ENCODE data around the gene HMCN1. TPM values are rescaled to one million over a fixed set of nuclear protein-coding genes. Genes with fewer than 3 reads are reported as not detected.

The HMCN1 gene
- total and polyA plus RNA-seq, 2 experiments from 2014 or later: 1.6 to 8.7 TPM

- TF ChIP-seq ETS1 (IDR thresholded peaks at IDR 0.05): no peak
- TF ChIP-seq CTCF (conservative IDR thresholded peaks at IDR 0.05; ENCODE audit: low read depth in 2 of 2): no peak
- TF ChIP-seq, protein P1, sequence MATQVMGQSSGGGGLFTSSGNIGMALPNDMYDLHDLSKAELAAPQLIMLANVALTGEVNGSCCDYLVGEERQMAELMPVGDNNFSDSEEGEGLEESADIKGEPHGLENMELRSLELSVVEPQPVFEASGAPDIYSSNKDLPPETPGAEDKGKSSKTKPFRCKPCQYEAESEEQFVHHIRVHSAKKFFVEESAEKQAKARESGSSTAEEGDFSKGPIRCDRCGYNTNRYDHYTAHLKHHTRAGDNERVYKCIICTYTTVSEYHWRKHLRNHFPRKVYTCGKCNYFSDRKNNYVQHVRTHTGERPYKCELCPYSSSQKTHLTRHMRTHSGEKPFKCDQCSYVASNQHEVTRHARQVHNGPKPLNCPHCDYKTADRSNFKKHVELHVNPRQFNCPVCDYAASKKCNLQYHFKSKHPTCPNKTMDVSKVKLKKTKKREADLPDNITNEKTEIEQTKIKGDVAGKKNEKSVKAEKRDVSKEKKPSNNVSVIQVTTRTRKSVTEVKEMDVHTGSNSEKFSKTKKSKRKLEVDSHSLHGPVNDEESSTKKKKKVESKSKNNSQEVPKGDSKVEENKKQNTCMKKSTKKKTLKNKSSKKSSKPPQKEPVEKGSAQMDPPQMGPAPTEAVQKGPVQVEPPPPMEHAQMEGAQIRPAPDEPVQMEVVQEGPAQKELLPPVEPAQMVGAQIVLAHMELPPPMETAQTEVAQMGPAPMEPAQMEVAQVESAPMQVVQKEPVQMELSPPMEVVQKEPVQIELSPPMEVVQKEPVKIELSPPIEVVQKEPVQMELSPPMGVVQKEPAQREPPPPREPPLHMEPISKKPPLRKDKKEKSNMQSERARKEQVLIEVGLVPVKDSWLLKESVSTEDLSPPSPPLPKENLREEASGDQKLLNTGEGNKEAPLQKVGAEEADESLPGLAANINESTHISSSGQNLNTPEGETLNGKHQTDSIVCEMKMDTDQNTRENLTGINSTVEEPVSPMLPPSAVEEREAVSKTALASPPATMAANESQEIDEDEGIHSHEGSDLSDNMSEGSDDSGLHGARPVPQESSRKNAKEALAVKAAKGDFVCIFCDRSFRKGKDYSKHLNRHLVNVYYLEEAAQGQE (IDR thresholded peaks at IDR 0.05; ENCODE audit: unreplicated experiment): no peak
- TF ChIP-seq ZNF114 (CRISPR knock-in tag; IDR thresholded peaks at IDR 0.05): no peak
- no peak for TF ChIP-seq NANOG (IDR thresholded peaks at IDR 0.05; ENCODE audit: borderline replicate concordance)
- no peak for TF ChIP-seq JUNB (IDR thresholded peaks at IDR 0.05; ENCODE audit: unreplicated experiment)
- TF ChIP-seq ZNF331 (CRISPR knock-in tag; IDR thresholded peaks at IDR 0.05; ENCODE audit: low read depth): no peak
- no peak for TF ChIP-seq EZH2phosphoT487 (IDR thresholded peaks at IDR 0.05; ENCODE audit: unreplicated experiment)
- no peak for TF ChIP-seq POLR2AphosphoS5 (IDR thresholded peaks at IDR 0.05; ENCODE audit: low read depth)
- TF ChIP-seq, protein P2, sequence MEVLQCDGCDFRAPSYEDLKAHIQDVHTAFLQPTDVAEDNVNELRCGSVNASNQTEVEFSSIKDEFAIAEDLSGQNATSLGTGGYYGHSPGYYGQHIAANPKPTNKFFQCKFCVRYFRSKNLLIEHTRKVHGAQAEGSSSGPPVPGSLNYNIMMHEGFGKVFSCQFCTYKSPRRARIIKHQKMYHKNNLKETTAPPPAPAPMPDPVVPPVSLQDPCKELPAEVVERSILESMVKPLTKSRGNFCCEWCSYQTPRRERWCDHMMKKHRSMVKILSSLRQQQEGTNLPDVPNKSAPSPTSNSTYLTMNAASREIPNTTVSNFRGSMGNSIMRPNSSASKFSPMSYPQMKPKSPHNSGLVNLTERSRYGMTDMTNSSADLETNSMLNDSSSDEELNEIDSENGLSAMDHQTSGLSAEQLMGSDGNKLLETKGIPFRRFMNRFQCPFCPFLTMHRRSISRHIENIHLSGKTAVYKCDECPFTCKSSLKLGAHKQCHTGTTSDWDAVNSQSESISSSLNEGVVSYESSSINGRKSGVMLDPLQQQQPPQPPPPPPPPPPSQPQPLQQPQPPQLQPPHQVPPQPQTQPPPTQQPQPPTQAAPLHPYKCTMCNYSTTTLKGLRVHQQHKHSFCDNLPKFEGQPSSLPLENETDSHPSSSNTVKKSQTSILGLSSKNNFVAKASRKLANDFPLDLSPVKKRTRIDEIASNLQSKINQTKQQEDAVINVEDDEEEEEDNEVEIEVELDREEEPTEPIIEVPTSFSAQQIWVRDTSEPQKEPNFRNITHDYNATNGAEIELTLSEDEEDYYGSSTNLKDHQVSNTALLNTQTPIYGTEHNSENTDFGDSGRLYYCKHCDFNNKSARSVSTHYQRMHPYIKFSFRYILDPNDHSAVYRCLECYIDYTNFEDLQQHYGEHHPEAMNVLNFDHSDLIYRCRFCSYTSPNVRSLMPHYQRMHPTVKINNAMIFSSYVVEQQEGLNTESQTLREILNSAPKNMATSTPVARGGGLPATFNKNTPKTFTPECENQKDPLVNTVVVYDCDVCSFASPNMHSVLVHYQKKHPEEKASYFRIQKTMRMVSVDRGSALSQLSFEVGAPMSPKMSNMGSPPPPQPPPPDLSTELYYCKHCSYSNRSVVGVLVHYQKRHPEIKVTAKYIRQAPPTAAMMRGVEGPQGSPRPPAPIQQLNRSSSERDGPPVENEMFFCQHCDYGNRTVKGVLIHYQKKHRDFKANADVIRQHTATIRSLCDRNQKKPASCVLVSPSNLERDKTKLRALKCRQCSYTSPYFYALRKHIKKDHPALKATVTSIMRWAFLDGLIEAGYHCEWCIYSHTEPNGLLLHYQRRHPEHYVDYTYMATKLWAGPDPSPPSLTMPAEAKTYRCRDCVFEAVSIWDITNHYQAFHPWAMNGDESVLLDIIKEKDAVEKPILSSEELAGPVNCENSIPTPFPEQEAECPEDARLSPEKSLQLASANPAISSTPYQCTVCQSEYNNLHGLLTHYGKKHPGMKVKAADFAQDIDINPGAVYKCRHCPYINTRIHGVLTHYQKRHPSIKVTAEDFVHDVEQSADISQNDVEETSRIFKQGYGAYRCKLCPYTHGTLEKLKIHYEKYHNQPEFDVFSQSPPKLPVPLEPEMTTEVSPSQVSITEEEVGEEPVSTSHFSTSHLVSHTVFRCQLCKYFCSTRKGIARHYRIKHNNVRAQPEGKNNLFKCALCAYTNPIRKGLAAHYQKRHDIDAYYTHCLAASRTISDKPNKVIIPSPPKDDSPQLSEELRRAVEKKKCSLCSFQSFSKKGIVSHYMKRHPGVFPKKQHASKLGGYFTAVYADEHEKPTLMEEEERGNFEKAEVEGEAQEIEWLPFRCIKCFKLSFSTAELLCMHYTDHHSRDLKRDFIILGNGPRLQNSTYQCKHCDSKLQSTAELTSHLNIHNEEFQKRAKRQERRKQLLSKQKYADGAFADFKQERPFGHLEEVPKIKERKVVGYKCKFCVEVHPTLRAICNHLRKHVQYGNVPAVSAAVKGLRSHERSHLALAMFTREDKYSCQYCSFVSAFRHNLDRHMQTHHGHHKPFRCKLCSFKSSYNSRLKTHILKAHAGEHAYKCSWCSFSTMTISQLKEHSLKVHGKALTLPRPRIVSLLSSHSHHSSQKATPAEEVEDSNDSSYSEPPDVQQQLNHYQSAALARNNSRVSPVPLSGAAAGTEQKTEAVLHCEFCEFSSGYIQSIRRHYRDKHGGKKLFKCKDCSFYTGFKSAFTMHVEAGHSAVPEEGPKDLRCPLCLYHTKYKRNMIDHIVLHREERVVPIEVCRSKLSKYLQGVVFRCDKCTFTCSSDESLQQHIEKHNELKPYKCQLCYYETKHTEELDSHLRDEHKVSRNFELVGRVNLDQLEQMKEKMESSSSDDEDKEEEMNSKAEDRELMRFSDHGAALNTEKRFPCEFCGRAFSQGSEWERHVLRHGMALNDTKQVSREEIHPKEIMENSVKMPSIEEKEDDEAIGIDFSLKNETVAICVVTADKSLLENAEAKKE (CRISPR knock-in tag; IDR thresholded peaks at IDR 0.05): no peak
- no peak for TF ChIP-seq EZH2 (IDR thresholded peaks at IDR 0.05; ENCODE audit: low read depth, unreplicated experiment)
- no peak for TF ChIP-seq STAT1 (IDR thresholded peaks at IDR 0.05; ENCODE audit: unreplicated experiment)
- TF ChIP-seq CREB1 (CRISPR knock-in tag; IDR thresholded peaks at IDR 0.05; ENCODE audit: low read depth): no peak
- Mint-ChIP-seq H3K4me3 (no peak overlapping the region), H3K36me3 (ENCODE audit: low read depth) (no peaks in the 10 kb centered on the region; the same call in 1 of the 3 replicates), H3K27ac (peak overlapping the region; percentile 66; the same call in 1 of the 2 replicates), H3K4me1 (peaks cover 43% of the 10 kb centered on the region), H3K27me3 (ENCODE audit: insufficient read depth, low read depth, poor library complexity) (peaks cover 4% of the 10 kb centered on the region), H3K9me3 (no peaks in the 10 kb centered on the region)
- Histone ChIP-seq H3K4me2 (no peak overlapping the region), H4K20me1 (replicated peaks; ENCODE audit: insufficient read depth) (no peaks in the 10 kb centered on the region), H3K9me2 (ENCODE audit: insufficient read depth) (no peaks in the 10 kb centered on the region), H3F3A (replicated peaks; ENCODE audit: low read depth) (no peaks in the 10 kb centered on the region), H3K36me3 (ENCODE audit: insufficient read depth) (no peaks in the 10 kb centered on the region), H3K4me3 (no peak overlapping the region), H2AFZ (no peak overlapping the region), H3K79me2 (replicated peaks; ENCODE audit: insufficient read depth) (no peaks in the 10 kb centered on the region), H3K4me1 (ENCODE audit: insufficient read depth) (peaks cover 35% of the 10 kb centered on the region), H3K27me3 (ENCODE audit: insufficient read depth) (no peaks in the 10 kb centered on the region), H3K27ac (ENCODE audit: low read depth) (peak overlapping the region; percentile 16; the same call in 1 of the 2 replicates)
- DNase-seq (ENCODE audit: low spot score) (no peak), ATAC-seq (no peak)
These were observed 173.1 kb downstream of the HMCN1 start for GRCh38 chr1:185907246-185907645.
